ENCODE data around the gene FAM20C.
A peak's percentile ranks its signal among the peaks of the same experiment; 100 is the strongest.

FAM20C gene

GRCh38 chr7:191981-192649 is at the start of gene FAM20C:
FAM20C (plus strand) TSS chr7:192571; CDS start chr7:193200, 629 bp downstream.
- peak; percentile 42 for DNase-seq (ENCODE audit: low read depth)

GRCh38 chr7:143145-143751 is 49.1 kb upstream of the FAM20C start:
- DNase-seq (ENCODE audit: low read depth): no peak

GRCh38 chr7:143811-144453 is 48.4 kb upstream of the FAM20C start:
- DNase-seq (ENCODE audit: low read depth): no peak

- no peak for DNase-seq (ENCODE audit: low read depth)
Measured at GRCh38 chr7:144454-144826, 47.9 kb upstream of the FAM20C start.

GRCh38 chr7:145863-146262 is 46.5 kb upstream of the FAM20C start:
- DNase-seq (ENCODE audit: low read depth): no peak

- no peak for DNase-seq (ENCODE audit: low read depth)
Measured at GRCh38 chr7:148543-148931, 43.8 kb upstream of the FAM20C start.

GRCh38 chr7:148932-149790 is 43.2 kb upstream of the FAM20C start:
- peak; percentile 95 for DNase-seq (ENCODE audit: low read depth)

GRCh38 chr7:149791-150636 is 42.4 kb upstream of the FAM20C start:
- peak; percentile 43 for DNase-seq (ENCODE audit: low read depth)

GRCh38 chr7:150811-151221 is 41.6 kb upstream of the FAM20C start:
- DNase-seq (ENCODE audit: low read depth): no peak

- no peak for DNase-seq (ENCODE audit: low read depth)
Measured at GRCh38 chr7:151346-152050, 40.9 kb upstream of the FAM20C start.

- DNase-seq (ENCODE audit: low read depth): no peak
Measured at GRCh38 chr7:152702-153391, 39.5 kb upstream of the FAM20C start.

- no peak for DNase-seq (ENCODE audit: low read depth)
Measured at GRCh38 chr7:153604-154003, 38.8 kb upstream of the FAM20C start.

- DNase-seq (ENCODE audit: low read depth): no peak
Measured at GRCh38 chr7:154096-154799, 38.1 kb upstream of the FAM20C start.

- no peak for DNase-seq (ENCODE audit: low read depth)
Measured at GRCh38 chr7:155469-155900, 36.9 kb upstream of the FAM20C start.

GRCh38 chr7:156111-157007 is 36.0 kb upstream of the FAM20C start:
- DNase-seq (ENCODE audit: low read depth): no peak

GRCh38 chr7:157008-157310 is 35.4 kb upstream of the FAM20C start:
- no peak for DNase-seq (ENCODE audit: low read depth)

GRCh38 chr7:157771-158625 is 34.4 kb upstream of the FAM20C start:
- no peak for DNase-seq (ENCODE audit: low read depth)

GRCh38 chr7:158771-159170 is 33.6 kb upstream of the FAM20C start:
- no peak for DNase-seq (ENCODE audit: low read depth)
